ENCODE measurements around the gene SNUPN.
"Not testable (repeated sequence)": the region's sequence is repeated elsewhere in the genome, so short reads cannot be mapped to it uniquely, and the experiment has no call there.

SNUPN gene

DNA sequence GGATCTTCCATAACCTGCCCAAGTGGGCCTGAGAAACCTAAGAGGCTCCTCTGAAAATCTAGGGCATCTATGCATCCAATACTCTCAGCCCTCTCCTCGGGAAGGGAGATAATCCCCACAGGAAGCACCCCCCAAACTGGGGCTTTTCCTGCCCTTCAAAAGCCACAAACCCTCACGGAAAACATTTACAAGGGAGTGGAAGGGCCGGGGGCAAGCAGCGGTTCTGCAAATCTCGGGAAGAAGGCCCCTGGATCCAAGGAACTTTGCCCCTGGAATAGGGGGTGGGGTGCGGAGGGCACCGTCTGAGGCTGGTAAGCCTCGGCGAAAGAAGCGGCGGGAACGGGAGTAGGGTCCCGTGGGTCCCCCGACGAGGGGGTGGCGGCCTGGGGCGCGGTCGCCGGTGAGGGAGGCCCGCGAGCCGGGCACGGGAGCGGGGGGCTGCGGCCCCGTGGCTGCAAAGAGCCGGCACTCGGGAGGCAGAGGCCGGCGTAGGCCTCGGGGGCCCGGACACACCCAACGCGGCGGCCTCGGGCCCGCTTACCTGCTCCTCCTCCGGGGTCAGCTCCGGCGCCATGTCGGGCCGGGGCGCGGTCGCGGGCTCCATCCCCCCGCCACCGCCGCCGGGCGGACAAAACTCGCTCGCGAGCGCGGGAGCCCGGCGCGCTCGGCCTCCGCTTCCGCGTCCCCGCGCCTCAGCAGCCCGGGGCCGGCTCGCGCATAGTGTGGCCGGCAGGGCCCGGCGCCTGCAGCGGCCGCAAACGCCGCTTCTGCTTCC, 47.2 kb downstream of the SNUPN start:
- peak in 1 of 2 donors; percentile 35 for DNase-seq

DNA sequence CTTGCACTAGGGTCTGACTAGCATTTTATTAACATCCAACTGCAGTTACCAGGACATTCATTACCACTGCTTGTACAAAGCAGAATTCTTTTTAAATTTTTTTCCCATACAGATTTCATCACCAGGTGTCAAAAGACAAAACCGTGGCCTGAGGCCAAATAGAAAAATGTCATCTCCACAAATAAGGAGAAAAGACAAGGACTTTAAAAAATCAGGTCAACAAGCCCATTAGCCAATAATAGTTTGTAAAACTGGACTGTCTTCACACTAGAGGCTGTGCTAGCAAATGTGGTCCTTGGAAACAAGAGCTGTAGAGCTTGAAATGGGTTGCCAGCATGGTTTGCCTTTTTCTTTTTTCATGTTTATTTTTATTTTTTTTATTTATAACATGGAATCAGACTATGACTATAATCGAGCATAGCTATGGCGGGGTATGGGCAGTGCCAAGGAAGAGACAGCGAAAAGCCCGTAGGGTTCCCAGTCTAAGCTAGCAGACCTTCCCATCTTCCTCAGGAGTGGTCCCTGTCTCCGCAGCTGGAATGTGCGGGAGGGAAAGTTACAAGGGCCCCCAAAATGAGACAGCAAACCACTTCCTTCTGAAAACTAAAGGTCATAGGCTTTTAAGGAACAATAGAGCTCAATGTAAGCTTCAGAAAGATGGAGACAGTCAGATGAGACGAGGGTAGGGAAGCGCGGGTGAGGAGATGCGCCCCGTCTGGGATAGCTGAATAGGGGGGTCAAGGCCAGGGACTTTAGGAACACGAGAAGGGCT, 47.9 kb downstream of the SNUPN start:
- DNase-seq: no peak

DNA sequence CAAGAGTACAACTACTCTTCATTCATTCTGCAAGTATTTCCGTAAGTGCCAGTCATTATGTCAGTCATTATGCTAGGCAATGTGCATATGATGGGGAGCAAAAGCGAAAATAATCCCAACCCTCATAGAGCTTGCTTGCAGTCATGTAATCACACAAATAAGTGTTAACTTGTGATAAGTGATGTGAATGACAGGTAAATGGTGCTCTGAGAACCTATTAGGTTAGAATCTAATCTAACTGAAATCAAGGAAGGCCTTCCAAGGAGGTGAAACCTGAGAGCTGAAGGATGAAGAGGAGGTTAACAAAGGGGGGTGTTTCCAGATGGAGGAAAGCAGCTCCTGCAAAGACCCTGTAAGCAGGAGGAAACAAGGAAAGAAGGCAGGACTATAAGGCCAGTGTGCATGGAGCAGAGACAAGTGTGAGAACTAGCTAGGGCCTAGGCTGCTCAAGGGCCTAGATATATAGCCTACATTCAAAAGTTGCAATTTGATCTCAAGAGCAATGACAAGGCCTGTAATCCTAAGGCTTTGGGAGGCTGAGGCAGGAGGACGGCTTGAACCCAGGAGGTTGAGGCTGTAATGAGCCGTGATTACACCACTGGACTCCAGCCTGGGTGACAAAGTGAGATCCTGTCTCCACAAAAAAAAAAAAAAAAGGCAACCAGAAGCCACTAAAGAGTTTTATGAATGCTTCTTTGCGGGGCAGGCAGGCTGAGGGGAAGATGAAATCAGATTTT, 51.7 kb downstream of the SNUPN start:
- no peak for DNase-seq

DNA sequence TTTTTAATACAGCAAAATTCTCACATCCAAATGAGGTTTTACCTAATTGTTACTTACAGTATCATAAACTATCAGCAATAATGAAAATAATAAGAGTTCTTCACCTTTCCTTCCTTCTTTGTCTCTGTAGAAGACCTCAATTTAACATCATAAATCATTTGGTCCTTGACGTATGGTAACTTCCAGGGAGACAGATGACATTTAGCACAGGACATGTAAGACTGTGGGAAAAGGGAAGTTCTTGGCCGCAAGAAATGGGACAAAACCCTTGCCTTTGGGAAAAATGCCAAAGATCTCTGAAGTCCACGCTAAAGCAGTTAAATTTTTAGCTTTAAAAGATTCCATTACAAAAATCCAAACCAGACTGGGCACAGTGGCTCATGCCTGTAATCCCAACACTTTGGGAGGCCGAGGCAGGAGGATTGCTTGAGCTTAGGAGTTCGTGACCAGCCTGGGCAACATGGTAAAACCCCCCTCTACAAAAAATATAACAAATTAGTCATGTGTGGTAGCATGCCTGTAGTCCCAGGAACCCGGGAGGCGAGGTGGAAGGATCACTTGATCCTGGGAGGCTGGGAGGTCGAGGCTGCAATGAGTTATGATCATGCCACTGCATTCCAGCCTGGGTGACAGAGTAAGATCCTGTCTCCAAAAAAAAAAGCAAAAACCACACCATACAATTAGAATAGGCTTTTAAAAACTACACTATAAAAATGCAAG, 55.2 kb downstream of the SNUPN start:
- no peak for DNase-seq

DNA sequence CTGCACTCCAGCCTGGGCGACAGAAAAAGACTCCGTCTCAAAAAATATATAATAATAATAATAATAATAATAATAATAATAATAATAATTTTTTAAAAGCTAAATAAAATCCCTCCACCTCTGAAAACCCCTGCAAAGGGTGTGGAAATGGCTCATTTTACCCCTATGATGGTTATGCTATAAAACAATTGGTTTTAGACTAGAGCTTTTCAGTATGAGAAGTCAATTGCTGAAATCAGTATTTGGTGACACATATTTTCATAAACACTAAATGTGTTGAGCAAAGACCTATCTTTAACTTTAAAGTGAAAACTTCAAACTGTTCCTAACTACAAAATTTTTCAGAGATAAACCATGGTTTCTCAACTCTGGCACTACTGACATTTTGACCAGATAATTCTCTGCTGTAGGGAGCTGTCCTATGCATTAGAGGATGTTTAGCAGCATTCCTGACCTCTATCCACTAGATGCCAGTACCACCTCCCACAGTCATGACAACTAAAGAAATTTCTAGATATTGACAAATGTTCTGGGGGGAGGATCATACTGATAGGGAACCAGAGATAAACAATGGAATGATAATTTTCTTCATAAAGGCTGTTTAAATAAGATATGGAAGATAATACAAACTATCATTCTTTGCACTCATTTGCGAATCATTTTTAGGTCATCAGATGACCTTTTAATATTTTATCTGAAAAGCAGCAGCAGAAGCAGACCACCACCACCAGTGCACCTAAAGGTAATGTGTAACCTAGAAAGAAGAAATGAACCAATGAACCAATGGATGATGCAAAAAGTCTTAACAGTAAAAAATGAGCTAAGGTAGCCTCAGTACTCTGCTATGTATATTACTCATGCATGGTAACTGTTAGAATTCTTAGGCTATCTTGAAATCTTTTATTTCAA, 60.2 kb downstream of the SNUPN start:
- no peak for DNase-seq

DNA sequence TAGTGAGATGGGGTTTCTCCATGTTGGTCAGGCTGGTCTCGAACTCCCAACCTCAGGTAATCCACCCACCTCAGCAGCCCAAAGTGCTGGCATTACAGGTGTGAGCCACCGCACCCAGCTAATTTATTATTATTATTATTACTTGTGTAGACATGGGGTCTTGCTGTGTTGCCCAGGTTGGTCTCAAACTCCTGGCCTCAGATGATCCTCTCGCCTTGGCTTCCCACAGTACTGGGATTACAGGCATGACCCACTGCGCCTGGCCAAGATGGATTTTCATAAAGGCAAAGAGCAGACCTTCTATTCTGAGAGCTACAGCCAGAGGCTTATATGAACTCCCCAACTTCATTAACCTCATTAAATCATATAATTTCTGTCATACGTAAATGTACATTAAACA, 63.6 kb downstream of the SNUPN start:
- DNase-seq: no peak

DNA sequence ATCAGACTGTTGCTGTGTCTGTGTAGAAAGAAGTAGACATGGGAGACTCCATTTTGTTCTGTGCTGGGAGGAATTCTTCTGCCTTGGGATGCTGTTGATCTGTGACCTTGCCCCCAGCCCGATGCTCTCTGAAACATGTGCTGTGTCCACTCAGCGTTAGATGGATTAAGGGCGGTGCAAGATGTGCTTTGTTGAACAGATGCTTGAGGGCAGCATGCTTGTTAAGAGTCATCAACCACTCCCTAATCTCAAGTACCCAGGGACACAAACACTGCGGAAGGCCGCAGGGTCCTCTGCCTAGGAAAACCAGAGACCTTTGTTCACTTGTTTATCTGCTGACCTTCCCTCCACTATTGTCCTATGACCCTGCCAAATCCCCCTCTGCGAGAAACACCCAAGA, 66.2 kb downstream of the SNUPN start:
- DNase-seq: not testable (repeated sequence)

DNA sequence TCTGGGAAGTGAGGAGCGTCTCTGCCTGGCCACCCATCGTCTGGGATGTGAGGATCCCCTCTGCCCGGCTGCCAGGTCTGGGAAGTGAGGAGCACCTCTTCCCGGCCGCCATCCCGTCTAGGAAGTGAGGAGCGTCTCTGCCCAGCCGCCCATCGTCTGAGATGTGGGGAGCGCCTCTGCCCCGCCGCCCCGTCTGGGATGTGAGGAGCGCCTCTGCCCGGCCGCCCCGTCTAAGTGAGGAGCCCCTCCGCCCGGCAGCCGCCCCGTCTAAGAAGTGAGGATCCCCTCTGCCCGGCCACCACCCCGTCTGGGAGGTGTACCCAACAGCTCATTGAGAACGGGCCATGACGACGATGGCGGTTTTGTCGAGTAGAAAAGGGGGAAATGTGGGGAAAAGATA, 66.6 kb downstream of the SNUPN start:
- DNase-seq: not testable (repeated sequence)

DNA sequence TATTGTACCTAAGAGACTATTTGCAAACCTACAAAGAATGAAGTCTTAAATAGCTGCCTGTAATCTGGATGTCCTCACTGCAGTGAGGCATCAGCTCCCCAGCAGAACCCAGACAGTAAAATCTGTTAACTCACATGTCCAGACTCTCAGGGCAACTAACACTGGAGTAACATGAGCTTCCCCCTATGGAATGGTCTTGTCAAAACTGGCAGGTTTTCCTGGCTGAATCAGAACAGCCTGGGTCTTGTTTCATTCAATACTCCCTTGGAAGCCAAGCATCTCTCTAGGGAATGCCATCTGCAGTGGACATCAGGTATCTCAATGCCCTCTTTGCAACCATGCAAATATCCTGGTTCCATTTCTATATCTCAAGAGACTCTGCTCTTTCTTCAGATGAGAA, 70.8 kb downstream of the SNUPN start:
- DNase-seq: no peak

DNA sequence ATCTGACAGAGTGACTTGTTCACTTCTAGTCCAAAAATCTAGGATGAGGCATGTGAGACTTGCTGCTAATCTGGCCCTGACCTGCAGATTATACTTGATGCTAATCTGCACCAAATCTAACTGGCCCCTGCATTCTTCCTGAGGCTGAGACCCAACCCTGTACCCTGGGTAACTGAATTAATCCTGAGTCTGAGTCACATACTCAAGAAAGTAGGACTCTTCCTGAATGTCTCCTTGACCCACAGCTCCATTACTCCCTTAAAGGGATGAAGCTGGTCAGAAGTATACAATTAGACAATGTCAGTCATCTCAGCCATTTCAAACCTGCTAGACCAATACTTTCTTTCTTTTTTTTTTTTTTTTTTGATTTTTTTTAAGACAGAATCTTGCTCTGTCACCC, 71.9 kb downstream of the SNUPN start:
- no peak for DNase-seq

DNA sequence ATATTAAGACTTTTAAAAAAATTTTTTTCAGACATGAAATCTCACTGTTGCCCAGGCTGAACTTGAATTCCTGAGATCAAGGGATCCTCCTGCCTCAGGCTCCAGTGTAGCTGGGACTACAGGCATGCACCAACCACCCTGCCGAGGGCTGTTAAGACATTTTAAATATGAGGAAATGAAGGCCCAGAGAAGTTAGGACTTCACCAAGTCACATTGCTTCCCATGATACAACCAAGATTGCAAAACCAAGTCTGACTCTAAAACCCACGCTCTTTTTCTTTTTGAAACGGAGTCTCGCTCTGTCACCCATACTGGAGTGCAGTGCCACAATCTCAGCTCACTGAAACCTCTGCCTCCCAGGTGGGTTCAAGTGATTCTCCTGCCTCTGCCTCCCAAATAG, 74.4 kb downstream of the SNUPN start:
- no peak for DNase-seq
